ENCODE data around the gene MRPL9. TPM values are rescaled to one million over a fixed set of nuclear protein-coding genes. Genes with fewer than 3 reads are reported as not detected.

MRPL9 gene
- total RNA-seq, result 100 to 1,000 TPM; 135 to 154 TPM

DNA sequence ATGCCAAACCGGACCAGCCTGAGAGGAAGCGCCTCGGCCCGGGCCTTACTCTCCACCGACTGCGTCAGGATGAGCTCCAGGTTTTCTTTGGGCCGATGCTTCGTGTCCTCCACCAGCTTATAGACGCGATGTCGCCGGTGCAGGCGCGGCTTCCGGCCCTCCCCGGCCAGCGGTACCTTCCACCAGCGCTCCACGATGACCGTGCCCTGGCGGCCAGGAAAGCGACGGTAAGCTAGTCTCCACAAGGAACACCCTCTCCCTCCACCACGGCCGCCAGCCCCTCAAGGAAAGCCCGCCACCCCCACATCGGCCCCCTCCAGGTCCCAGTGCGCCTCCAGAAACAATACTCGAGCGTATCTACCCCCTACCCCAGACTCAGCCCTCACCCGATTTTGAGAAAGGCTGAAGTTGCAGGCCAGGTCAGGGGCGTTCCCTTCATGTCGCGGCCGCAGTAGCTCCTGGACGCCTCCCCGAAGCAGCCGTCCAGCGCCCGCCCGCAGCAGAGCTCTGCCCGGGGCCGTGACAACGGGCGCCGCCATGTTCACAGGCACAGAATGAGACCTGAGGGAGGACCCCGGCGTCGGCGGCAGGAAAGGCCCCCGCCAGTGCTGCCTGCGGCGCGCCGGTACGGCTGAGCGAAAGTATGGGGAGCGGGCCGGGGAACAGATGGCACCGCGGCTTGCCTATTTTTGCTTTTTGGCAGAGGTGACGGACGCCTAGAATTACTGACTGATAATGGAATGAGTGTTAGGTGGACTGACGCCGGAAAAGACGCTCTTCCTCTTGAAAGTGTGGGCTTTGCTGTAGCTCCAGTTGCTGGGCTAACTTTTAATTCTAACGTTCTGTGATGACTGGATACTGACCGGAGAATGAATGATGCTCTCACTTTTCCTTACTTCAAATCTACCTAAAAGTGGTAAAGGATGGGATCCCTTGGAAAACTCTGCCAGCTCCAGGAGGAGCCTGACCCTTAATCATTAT lies at the start of gene MRPL9:
TSS of gene MRPL9 (minus strand) at position 556 of the 981 bp plus-strand sequence. CDS start at position 539, 17 bp downstream.
- ChIA-PET POLR2A (interaction anchor here (0.6 to 2.5 kb wide), 11 partner anchors 11 to 688 kb away, joined by 3 to 21 read pairs (median 5); partner anchors contain the start of genes C2CD4D, S100A11 and TDRKH), CTCF (interaction anchor here (0.8 to 2.0 kb wide), 12 partner anchors 9 to 238 kb away, joined by 3 to 21 read pairs (median 4); partner anchors contain the start of gene C2CD4D)
- H3K27ac Mint-ChIP-seq, result peak within 1 kb of the TSS; percentile 86
- peak; percentile 93 for DNase-seq
- peaks cover 22% of the 10 kb centered on the region for H3K36me3 Mint-ChIP-seq
- peaks cover 16% of the 10 kb centered on the region for H3K4me1 Mint-ChIP-seq (ENCODE audit: low read depth)
- intact Hi-C loops (cut with micrococcal nuclease), result loop anchor here (1.0 to 10.0 kb wide), 2 partner anchors 27 to 418 kb away; partner anchors contain the start of genes RFX5 and TDRKH
- H3K4me3 Mint-ChIP-seq, result peak within 1 kb of the TSS; percentile 78
- H3K9me3 Mint-ChIP-seq, result no peaks in the 10 kb centered on the region
- H3K27me3 Mint-ChIP-seq, result no peaks in the 10 kb centered on the region

DNA sequence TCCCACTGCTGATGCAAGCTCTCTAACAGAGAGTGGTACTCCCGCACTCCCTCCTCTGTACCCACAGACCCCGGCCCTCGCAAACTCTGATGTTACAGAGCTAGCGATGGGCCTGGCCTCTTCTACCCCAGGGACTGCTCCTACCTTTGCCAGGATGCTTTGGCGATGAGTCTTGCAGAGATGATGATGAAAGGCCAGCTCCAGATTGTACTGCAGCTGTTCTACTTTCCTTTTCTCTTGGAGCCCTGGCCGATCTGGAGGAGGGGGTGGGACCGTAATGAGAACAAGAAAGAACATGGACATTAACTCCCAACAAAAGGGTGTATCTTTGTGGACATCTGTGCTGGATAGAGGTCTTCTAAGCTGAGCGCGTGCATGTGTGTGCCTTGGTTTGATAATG lies 47.9 kb upstream of the MRPL9 start:
- H3K4me1 Mint-ChIP-seq (ENCODE audit: low read depth), result peaks cover 23% of the 10 kb centered on the region
- intact Hi-C loops (cut with micrococcal nuclease), result no loop called here
- H3K27ac Mint-ChIP-seq, result no peak overlapping the region
- H3K27me3 Mint-ChIP-seq, result no peaks in the 10 kb centered on the region
- no peaks in the 10 kb centered on the region for H3K9me3 Mint-ChIP-seq
- DNase-seq, result no peak
- H3K36me3 Mint-ChIP-seq, result no peaks in the 10 kb centered on the region
- CTCF ChIA-PET, result interaction anchor here (1.2 to 1.4 kb wide), 2 partner anchors 10 to 25 kb away, joined by 3 to 5 read pairs; no protein-coding TSS in a partner anchor
- no peak overlapping the region for H3K4me3 Mint-ChIP-seq
- POLR2A ChIA-PET, result interaction anchor here (1.2 kb wide), 1 partner anchor 16 kb away, joined by 4 read pairs; no protein-coding TSS in a partner anchor

DNA sequence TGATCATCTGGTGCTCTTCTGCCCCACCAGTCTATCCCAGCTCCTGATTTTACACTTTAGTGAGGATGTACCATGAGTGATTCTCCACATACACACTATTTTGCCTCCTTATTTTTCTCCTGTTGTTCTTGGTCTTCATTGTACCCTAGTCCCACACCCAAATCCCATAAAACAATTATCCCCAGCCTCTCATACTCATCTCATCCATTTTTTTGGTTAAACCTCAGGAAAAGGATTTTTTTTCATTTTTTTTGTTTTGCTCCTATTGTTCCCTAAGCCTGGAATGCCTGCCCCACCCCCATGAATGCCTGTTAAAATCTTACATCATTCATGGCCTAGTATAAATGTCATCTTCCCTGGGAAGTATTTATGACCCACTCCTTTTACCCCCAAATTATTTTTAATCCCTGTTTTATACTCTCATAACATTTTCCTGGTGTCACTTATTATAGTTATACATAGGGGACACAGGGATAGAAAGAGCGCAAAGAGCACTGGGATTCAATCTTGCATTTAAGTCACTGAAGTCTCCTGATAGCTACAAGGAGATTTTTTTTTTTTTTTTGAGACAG lies 46.8 kb upstream of the MRPL9 start:
- no peak for DNase-seq
- POLR2A ChIA-PET, result no interaction called here
- H3K36me3 Mint-ChIP-seq, result no peaks in the 10 kb centered on the region
- CTCF ChIA-PET, result no interaction called here
- H3K27ac Mint-ChIP-seq, result no peak overlapping the region
- H3K9me3 Mint-ChIP-seq, result no peaks in the 10 kb centered on the region
- peaks cover 12% of the 10 kb centered on the region for H3K4me1 Mint-ChIP-seq (ENCODE audit: low read depth)
- no peaks in the 10 kb centered on the region for H3K27me3 Mint-ChIP-seq
- no peak overlapping the region for H3K4me3 Mint-ChIP-seq
- intact Hi-C loops (cut with micrococcal nuclease), result no loop called here

DNA sequence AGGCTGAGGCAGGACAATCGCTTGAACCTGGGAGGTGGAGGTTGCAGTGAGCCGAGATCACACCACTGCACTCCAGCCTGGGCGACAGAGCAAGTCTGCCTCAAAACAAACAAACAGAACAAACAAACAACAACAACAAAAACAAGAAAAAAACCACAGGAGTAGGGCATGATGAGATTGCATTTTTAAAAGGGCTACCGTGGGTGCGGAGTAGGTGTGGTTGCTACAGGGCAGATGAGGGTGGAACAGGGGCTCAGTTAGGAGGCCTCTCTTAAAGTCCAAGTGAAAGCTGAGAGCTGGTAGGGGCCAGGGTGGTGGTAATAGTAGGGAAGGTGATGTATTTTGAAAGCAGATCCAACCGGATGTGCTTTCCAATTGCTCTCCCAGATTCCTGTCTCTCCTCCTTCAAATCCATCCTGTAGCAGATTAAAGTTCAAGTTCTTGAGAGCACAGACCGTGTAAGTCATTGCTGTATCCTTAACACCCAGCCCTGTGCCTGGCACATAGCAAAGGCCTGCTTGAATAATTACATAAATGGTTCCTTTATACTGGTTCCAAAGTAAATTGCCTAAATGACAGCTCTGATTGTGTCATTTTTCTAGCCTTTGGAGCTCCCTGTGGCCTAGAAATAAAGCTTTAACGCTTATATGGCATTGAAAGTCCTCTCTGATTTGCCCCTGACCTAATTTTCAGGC lies 46.1 kb upstream of the MRPL9 start:
- Mint-ChIP-seq H3K27ac (no peak overlapping the region), H3K9me3 (no peaks in the 10 kb centered on the region), H3K4me3 (no peak overlapping the region), H3K36me3 (no peaks in the 10 kb centered on the region), H3K27me3 (no peaks in the 10 kb centered on the region), H3K4me1 (ENCODE audit: low read depth) (peaks cover 7% of the 10 kb centered on the region)
- DNase-seq, result no peak
- intact Hi-C loops (cut with micrococcal nuclease), result no loop called here
- ChIA-PET POLR2A (no interaction called here), CTCF (no interaction called here)

DNA sequence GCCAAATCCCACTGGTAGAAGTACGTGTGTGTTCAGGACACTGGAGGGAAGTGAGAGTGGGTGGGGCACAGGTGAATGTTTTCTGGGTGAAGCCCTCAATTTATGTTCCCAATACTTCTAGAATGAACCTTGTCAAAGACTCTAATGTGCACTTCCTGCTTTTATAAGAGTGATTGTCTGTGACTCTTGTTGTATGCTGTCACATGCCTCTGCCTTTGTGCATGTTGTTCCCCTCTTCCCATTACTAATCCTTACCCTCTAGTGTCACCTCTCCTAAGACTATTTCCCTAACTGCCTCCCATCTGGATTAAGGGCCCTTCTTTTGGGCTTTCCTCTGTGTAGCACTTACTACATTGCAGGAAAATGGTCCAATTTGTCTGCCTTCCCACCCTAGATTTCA lies 44.5 kb upstream of the MRPL9 start:
- H3K27ac Mint-ChIP-seq, result no peak overlapping the region
- DNase-seq, result no peak
- H3K9me3 Mint-ChIP-seq, result no peaks in the 10 kb centered on the region
- ChIA-PET CTCF (no interaction called here), POLR2A (no interaction called here)
- no peak overlapping the region for H3K4me3 Mint-ChIP-seq
- H3K36me3 Mint-ChIP-seq, result no peaks in the 10 kb centered on the region
- no peaks in the 10 kb centered on the region for H3K27me3 Mint-ChIP-seq
- peaks cover 3% of the 10 kb centered on the region for H3K4me1 Mint-ChIP-seq (ENCODE audit: low read depth)
- intact Hi-C loops (cut with micrococcal nuclease), result no loop called here

DNA sequence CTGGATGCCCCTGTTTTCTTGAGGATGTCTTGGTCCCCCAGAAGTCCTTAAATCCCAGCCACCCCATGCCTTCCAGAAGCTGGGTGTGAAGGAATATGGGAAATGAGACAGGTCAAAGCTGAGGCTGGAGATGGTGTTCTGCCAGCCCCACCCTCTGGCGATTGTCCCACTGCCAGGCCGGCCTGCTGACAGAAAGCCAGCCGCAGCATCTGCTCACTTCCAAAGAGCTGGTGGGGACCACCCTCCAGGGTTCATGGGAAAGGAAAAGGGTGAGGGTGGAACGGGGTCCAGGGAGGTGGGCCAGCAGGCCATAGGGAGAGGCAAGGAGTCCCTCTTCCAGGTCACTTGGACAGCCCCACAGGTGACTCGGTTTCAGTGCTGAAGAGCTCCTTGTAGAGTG lies 43.8 kb upstream of the MRPL9 start:
- POLR2A ChIA-PET, result no interaction called here
- DNase-seq, result no peak
- no peaks in the 10 kb centered on the region for H3K36me3 Mint-ChIP-seq
- H3K27ac Mint-ChIP-seq, result no peak overlapping the region
- H3K4me1 Mint-ChIP-seq (ENCODE audit: low read depth), result no peaks in the 10 kb centered on the region
- intact Hi-C loops (cut with micrococcal nuclease), result no loop called here
- CTCF ChIA-PET, result interaction anchor here (1.2 kb wide), 1 partner anchor 72 kb away, joined by 3 read pairs; no protein-coding TSS in a partner anchor
- no peaks in the 10 kb centered on the region for H3K9me3 Mint-ChIP-seq
- H3K27me3 Mint-ChIP-seq, result no peaks in the 10 kb centered on the region
- no peak overlapping the region for H3K4me3 Mint-ChIP-seq

DNA sequence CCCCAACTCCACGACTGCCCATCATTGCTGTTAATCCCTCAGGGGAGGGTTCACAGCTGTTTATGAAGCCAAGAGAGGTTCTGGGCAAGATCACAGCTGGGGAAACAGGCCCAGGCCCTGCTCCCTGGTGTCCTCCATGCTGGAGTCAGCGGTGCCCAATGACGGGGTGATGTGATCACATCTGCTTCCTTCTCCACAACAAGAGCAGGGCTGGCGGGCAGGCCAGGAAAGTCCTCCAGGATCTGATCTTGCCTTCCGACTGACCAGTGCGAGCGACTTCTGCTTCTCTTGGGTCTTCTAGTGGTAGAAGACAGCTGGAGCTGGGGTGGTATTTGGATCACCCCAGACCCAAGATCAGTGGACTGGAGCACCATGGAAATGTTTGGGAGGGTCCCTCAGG lies 42.9 kb upstream of the MRPL9 start:
- Mint-ChIP-seq H3K36me3 (no peaks in the 10 kb centered on the region), H3K4me3 (no peak overlapping the region), H3K27me3 (no peaks in the 10 kb centered on the region), H3K27ac (no peak overlapping the region), H3K9me3 (no peaks in the 10 kb centered on the region), H3K4me1 (ENCODE audit: low read depth) (no peaks in the 10 kb centered on the region)
- ChIA-PET POLR2A (no interaction called here), CTCF (interaction anchor here (0.6 to 1.2 kb wide), 2 partner anchors 71 to 1563 kb away, joined by 3 read pairs; no protein-coding TSS in a partner anchor)
- no peak for DNase-seq
- intact Hi-C loops (cut with micrococcal nuclease), result no loop called here

DNA sequence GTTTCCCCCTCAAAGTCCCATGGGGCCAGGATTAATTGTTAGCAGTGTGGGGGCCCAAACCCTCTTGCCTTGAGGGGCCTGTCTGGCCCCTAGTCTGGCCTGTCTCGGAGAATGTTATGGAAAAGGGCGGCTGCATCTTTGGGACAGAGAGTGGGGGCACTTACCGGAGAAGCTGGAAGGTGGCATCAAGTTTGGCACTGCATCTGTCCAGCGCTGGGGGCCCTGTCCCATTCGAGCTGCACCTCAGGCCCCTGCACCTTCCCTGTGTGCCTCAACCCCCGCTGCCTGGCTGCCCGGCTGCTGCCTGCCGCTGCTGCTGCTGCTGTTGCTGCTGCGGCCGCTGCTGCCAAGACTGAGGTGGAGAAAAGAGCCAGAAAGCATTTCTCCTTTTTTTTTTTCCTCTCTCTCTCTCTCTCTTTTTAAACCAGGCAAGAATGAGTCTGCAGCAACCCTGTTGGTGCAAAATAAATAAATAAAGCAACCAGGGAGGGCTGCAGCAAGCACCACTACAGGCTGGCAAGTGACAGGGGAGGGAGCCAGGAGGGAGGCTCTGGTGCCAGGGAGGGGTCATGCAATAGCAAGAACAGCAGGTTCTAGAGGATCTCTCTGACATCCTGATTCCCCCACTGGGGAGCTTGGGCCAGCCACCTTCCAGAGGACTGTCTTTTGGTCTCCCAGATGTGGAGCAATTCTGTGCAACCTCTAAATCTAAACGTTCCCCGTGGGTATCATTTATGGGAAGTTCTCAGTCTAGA lies 41.9 kb upstream of the MRPL9 start, which contains the start of gene LINGO4:
TSS of gene LINGO4 (minus strand) at position 354 of the 755 bp plus-strand sequence. CDS start 2,715 bp downstream, outside the sequence.
- ChIA-PET CTCF (no interaction called here), POLR2A (no interaction called here)
- H3K4me1 Mint-ChIP-seq (ENCODE audit: low read depth), result peaks cover 4% of the 10 kb centered on the region
- H3K27me3 Mint-ChIP-seq, result no peaks in the 10 kb centered on the region
- no peak for DNase-seq
- no peak within 1 kb of the TSS for H3K27ac Mint-ChIP-seq
- no peak within 1 kb of the TSS for H3K4me3 Mint-ChIP-seq
- no peaks in the 10 kb centered on the region for H3K9me3 Mint-ChIP-seq
- no peaks in the 10 kb centered on the region for H3K36me3 Mint-ChIP-seq
- intact Hi-C loops (cut with micrococcal nuclease), result no loop called here

DNA sequence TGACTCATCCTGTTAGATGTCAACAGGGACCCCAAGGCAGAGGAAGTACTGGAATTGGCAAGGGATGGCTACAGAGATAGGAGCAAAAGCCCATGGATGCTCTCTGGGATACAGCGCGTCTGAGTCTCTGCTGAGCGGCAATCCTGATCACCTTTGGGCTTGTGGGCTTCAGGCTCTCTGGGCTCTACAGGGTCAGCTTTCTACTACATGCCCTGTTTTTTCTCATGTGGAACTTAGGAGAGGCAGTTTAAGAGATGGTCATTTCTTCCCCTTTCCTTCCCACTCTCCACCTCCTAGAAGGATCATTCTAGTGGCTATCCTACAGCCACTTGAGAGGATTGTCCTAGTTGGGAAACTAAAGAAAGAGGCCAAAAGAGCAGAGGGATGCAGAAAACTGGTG lies 40.6 kb upstream of the MRPL9 start:
- ChIA-PET POLR2A (no interaction called here), CTCF (interaction anchor here (0.5 kb wide), 1 partner anchor 205 kb away, joined by 3 read pairs; no protein-coding TSS in a partner anchor)
- no peaks in the 10 kb centered on the region for H3K27me3 Mint-ChIP-seq
- H3K4me1 Mint-ChIP-seq (ENCODE audit: low read depth), result peaks cover 8% of the 10 kb centered on the region
- no peak overlapping the region for H3K27ac Mint-ChIP-seq
- DNase-seq, result no peak
- H3K4me3 Mint-ChIP-seq, result no peak overlapping the region
- intact Hi-C loops (cut with micrococcal nuclease), result no loop called here
- no peaks in the 10 kb centered on the region for H3K9me3 Mint-ChIP-seq
- H3K36me3 Mint-ChIP-seq, result no peaks in the 10 kb centered on the region

DNA sequence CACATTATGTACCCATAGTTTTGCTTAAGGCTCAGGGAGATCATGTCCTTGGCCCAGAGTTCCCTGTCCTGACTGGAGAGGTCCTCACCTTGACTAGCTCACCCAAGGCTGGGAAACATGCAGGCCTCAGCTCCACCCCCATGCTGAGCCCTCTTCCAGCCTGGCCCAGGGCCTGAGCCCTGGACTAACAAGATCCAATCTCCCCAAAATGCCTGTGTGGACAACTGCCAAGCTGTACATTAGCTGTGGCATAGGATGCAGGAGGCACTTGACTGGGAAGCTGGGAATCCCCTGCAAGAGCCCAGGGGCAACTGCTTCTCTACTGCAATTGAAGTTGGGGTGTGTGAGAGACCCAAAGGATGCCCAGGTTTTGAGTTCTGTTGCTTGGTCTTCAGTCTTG lies 39.9 kb upstream of the MRPL9 start:
- CTCF ChIA-PET, result interaction anchor here (1.6 kb wide), 1 partner anchor 210 kb away, joined by 4 read pairs; no protein-coding TSS in a partner anchor
- Mint-ChIP-seq H3K4me1 (ENCODE audit: low read depth) (peaks cover 8% of the 10 kb centered on the region), H3K27ac (no peak overlapping the region), H3K4me3 (no peak overlapping the region), H3K27me3 (no peaks in the 10 kb centered on the region), H3K9me3 (no peaks in the 10 kb centered on the region), H3K36me3 (no peaks in the 10 kb centered on the region)
- intact Hi-C loops (cut with micrococcal nuclease), result no loop called here
- DNase-seq, result no peak
- POLR2A ChIA-PET, result no interaction called here

DNA sequence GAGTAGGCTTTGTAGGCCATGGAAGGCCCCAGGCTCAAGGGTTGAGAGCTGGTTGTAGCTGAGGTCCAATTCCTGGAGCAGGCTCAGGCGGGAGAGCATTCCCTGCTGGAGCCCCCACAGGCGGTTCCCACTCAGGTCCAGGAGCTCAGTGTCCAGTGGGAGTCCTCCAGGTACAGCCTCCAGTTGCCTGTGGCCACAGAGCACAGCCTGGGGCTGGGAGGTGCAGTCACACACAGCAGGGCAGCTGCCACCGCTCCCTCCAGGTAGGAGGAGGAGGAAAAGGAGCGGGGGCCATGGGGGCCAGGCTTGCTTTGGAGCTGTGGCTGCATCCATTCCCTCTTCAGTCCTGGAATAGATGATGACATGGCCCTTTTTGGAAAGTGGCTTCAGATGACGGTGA lies 39.1 kb upstream of the MRPL9 start:
- intact Hi-C loops (cut with micrococcal nuclease), result no loop called here
- H3K4me1 Mint-ChIP-seq (ENCODE audit: low read depth), result peaks cover 8% of the 10 kb centered on the region
- no peak overlapping the region for H3K4me3 Mint-ChIP-seq
- CTCF ChIA-PET, result interaction anchor here (1.6 to 2.6 kb wide), 2 partner anchors 34 to 209 kb away, joined by 4 to 8 read pairs; no protein-coding TSS in a partner anchor
- H3K36me3 Mint-ChIP-seq, result no peaks in the 10 kb centered on the region
- H3K27me3 Mint-ChIP-seq, result no peaks in the 10 kb centered on the region
- DNase-seq, result no peak
- POLR2A ChIA-PET, result no interaction called here
- H3K9me3 Mint-ChIP-seq, result no peaks in the 10 kb centered on the region
- H3K27ac Mint-ChIP-seq, result no peak overlapping the region
